ENCODE data around the gene EEFSEC.
A peak's percentile ranks its signal among the peaks of the same experiment; 100 is the strongest.

The EEFSEC gene

GRCh38 chr3:128402319-128402718 is 249.0 kb downstream of the EEFSEC start:
- DNase-seq: peak; percentile 60

GRCh38 chr3:128402998-128403397 is 249.7 kb downstream of the EEFSEC start:
- peak; percentile 89 for DNase-seq

GRCh38 chr3:128404276-128405068 is 251.2 kb downstream of the EEFSEC start:
- peak; percentile 40 for DNase-seq

- no peak for DNase-seq
Measured at GRCh38 chr3:128405554-128406277, 252.4 kb downstream of the EEFSEC start.

GRCh38 chr3:128407247-128407646 is 254.0 kb downstream of the EEFSEC start:
- DNase-seq: no peak

- DNase-seq: no peak
Measured at GRCh38 chr3:128408012-128408692, 254.9 kb downstream of the EEFSEC start.

GRCh38 chr3:128408693-128409623 is 255.7 kb downstream of the EEFSEC start:
- no peak for DNase-seq

- no peak for DNase-seq
Measured at GRCh38 chr3:128409624-128410581, 256.6 kb downstream of the EEFSEC start.

- no peak for DNase-seq
Measured at GRCh38 chr3:128410669-128411573, 257.6 kb downstream of the EEFSEC start.

GRCh38 chr3:128411574-128412064 is 258.3 kb downstream of the EEFSEC start:
- no peak for DNase-seq

GRCh38 chr3:128412180-128413002 is 259.1 kb downstream of the EEFSEC start:
- no peak for DNase-seq

GRCh38 chr3:128413003-128413370 is 259.7 kb downstream of the EEFSEC start:
- DNase-seq: no peak

- DNase-seq: no peak
Measured at GRCh38 chr3:128413413-128414205, 260.3 kb downstream of the EEFSEC start.

- no peak for DNase-seq
Measured at GRCh38 chr3:128415200-128415772, 262.0 kb downstream of the EEFSEC start.

- DNase-seq: no peak
Measured at GRCh38 chr3:128415773-128416577, 262.7 kb downstream of the EEFSEC start.

- DNase-seq: peak; percentile 47
Measured at GRCh38 chr3:128416578-128417211, 263.4 kb downstream of the EEFSEC start.

All from NCI-H146 (cell line).